GM21717 (cell line): ENCODE data around the gene SLC35B2.
"Not testable (repeated sequence)": the region's sequence is repeated elsewhere in the genome, so short reads cannot be mapped to it uniquely, and the experiment has no call there.

Source experiments
- ATAC-seq: cut with Tn5 transposase; IDR thresholded peaks from one replicate; pipeline ENCODE4 v1.9.1; 2021; ENCODE audit warnings: mild to moderate bottlenecking, moderate library complexity; ENCODE audit not compliant: unreplicated experiment

Gene SLC35B2

GRCh38 chr6:44235891-44236516 is 21.3 kb downstream of the SLC35B2 start:
- no peak for ATAC-seq

GRCh38 chr6:44235269-44235668 is 22.1 kb downstream of the SLC35B2 start:
- no peak for ATAC-seq

GRCh38 chr6:44234101-44235025 is 23.0 kb downstream of the SLC35B2 start:
- ATAC-seq, result no peak

GRCh38 chr6:44233567-44234100 is 23.7 kb downstream of the SLC35B2 start:
- no peak for ATAC-seq

GRCh38 chr6:44232676-44233566 is 24.4 kb downstream of the SLC35B2 start:
- no peak for ATAC-seq

- ATAC-seq, result not testable (repeated sequence)
Observed at GRCh38 chr6:44231426-44231825, 25.9 kb downstream of the SLC35B2 start.

- no peak for ATAC-seq
Observed at GRCh38 chr6:44230034-44230675, 27.2 kb downstream of the SLC35B2 start.

- ATAC-seq, result no peak
Observed at GRCh38 chr6:44229376-44230033, 27.8 kb downstream of the SLC35B2 start.

GRCh38 chr6:44228836-44229235 is 28.5 kb downstream of the SLC35B2 start:
- ATAC-seq, result no peak

GRCh38 chr6:44228433-44228832 is 28.9 kb downstream of the SLC35B2 start:
- ATAC-seq, result no peak

- ATAC-seq, result no peak
Observed at GRCh38 chr6:44228031-44228430, 29.3 kb downstream of the SLC35B2 start.

GRCh38 chr6:44227148-44227793 is 30.1 kb downstream of the SLC35B2 start:
- no peak for ATAC-seq

GRCh38 chr6:44226368-44227147 is 30.8 kb downstream of the SLC35B2 start:
- no peak for ATAC-seq

GRCh38 chr6:44225579-44226325 is 31.6 kb downstream of the SLC35B2 start:
- no peak for ATAC-seq

- ATAC-seq, result no peak
Observed at GRCh38 chr6:44224965-44225305, 32.4 kb downstream of the SLC35B2 start.

- no peak for ATAC-seq
Observed at GRCh38 chr6:44224029-44224964, 33.0 kb downstream of the SLC35B2 start.
